H9 (cell line): ENCODE data around the gene IMP3. TPM values are rescaled to one million over a fixed set of nuclear protein-coding genes. Genes with fewer than 3 reads are reported as not detected.

Source experiments
- DNase-seq: peaks from one replicate; pipeline ENCODE4 v3.0.0-alpha.2; 2017
- H2AFZ ChIP-seq: one replicate; pipeline ENCODE4 v1.6.1; 2013; ENCODE audit warnings: mild to moderate bottlenecking, low read length, control low read depth, moderate library complexity
- H2AK5ac ChIP-seq: 2 replicates; pipeline ENCODE4 v1.6.1; 2013; ENCODE audit warnings: low read length, control low read depth, mixed read lengths; ENCODE audit not compliant: insufficient read length
- H2BK120ac ChIP-seq: one replicate; pipeline ENCODE4 v1.6.1; 2013; ENCODE audit warnings: low read depth, mild to moderate bottlenecking, low read length, control low read depth, inconsistent platforms; ENCODE audit not compliant: poor library complexity, severe bottlenecking
- H2BK12ac ChIP-seq: 2 replicates; pipeline ENCODE4 v1.6.1; 2013; ENCODE audit warnings: low read length, control low read depth, mixed read lengths, low read depth; ENCODE audit not compliant: insufficient read length
- H2BK15ac ChIP-seq: 2 replicates; pipeline ENCODE4 v1.6.1; 2013; ENCODE audit warnings: low read depth, low read length, control low read depth
- H2BK20ac ChIP-seq: one replicate; pipeline ENCODE4 v1.6.1; 2013; ENCODE audit warnings: low read depth, mild to moderate bottlenecking, low read length, control low read depth, inconsistent platforms; ENCODE audit not compliant: poor library complexity, severe bottlenecking
- H2BK5ac ChIP-seq: 2 replicates; pipeline ENCODE4 v1.6.1; 2013; ENCODE audit warnings: low read length, control low read depth, mixed read lengths; ENCODE audit not compliant: insufficient read length
- H3K14ac ChIP-seq: 2 replicates; pipeline ENCODE4 v1.6.1; 2013; ENCODE audit warnings: low read length, control low read depth; ENCODE audit not compliant: insufficient read depth
- H3K18ac ChIP-seq: 2 replicates; pipeline ENCODE4 v1.6.1; 2013; ENCODE audit warnings: low read depth, mild to moderate bottlenecking, mixed read lengths, low read length, control low read depth; ENCODE audit not compliant: insufficient read length
- H3K23ac ChIP-seq: 2 replicates; pipeline ENCODE4 v1.6.1; 2013; ENCODE audit warnings: low read length, control low read depth, mixed read lengths, low read depth; ENCODE audit not compliant: insufficient read length
- H3K23me2 ChIP-seq: 2 replicates; pipeline ENCODE4 v1.6.1; 2013; ENCODE audit warnings: low read depth, mild to moderate bottlenecking, mixed read lengths, low read length, control low read depth; ENCODE audit not compliant: insufficient read length, poor library complexity, severe bottlenecking
- H3K27ac ChIP-seq: 2 replicates; pipeline ENCODE4 v1.5.1; 2013; ENCODE audit warnings: low read length, control low read depth, mixed read lengths, low read depth; ENCODE audit not compliant: insufficient read length
- H3K27me3 ChIP-seq: 2 replicates; pipeline ENCODE4 v1.6.1; 2013; ENCODE audit warnings: low read length, control low read depth, inconsistent platforms; ENCODE audit not compliant: insufficient read depth
- H3K4ac ChIP-seq: 2 replicates; pipeline ENCODE4 v1.6.1; 2013; ENCODE audit warnings: low read depth, mild to moderate bottlenecking, control low read depth, inconsistent platforms, low read length, moderate library complexity
- H3K4me1 ChIP-seq: 2 replicates; pipeline ENCODE4 v1.6.1; 2013; ENCODE audit warnings: low read length, control low read depth, inconsistent platforms; ENCODE audit not compliant: insufficient read depth
- H3K4me2 ChIP-seq: 2 replicates; pipeline ENCODE4 v1.6.1; 2013; ENCODE audit warnings: low read length, control low read depth, mixed read lengths; ENCODE audit not compliant: insufficient read length, insufficient read depth
- H3K56ac ChIP-seq: 2 replicates; pipeline ENCODE4 v1.6.1; 2013; ENCODE audit warnings: low read depth, mild to moderate bottlenecking, mixed read lengths, low read length, control low read depth; ENCODE audit not compliant: insufficient read length
- H3K79me1 ChIP-seq: 2 replicates; pipeline ENCODE4 v1.6.1; 2013; ENCODE audit warnings: low read depth, mild to moderate bottlenecking, moderate library complexity, low read length, control low read depth, inconsistent platforms; ENCODE audit not compliant: insufficient read depth, poor library complexity, severe bottlenecking
- H3K79me2 ChIP-seq: 2 replicates; pipeline ENCODE4 v1.6.1; 2013; ENCODE audit warnings: low read length, control low read depth, inconsistent platforms; ENCODE audit not compliant: insufficient read depth
- H3K9ac ChIP-seq: 2 replicates; pipeline ENCODE4 v1.6.1; 2013; ENCODE audit warnings: low read length, control low read depth, mixed read lengths; ENCODE audit not compliant: insufficient read length; ENCODE audit errors: extremely low read depth
- H3K9me3 ChIP-seq: one replicate; pipeline ENCODE4 v1.6.1; 2013; ENCODE audit warnings: low read depth, low read length, inconsistent platforms; ENCODE audit not compliant: control insufficient read depth
- H3T11ph ChIP-seq: one replicate; pipeline ENCODE4 v1.6.1; 2013; ENCODE audit warnings: mild to moderate bottlenecking, low read length, control low read depth, inconsistent platforms
- H4K20me1 ChIP-seq: one replicate; pipeline ENCODE4 v1.6.1; 2013; ENCODE audit not compliant: control insufficient read depth, insufficient read length, insufficient read depth
- H4K5ac ChIP-seq: 2 replicates; pipeline ENCODE4 v1.6.1; 2013; ENCODE audit warnings: low read depth, mild to moderate bottlenecking, mixed read lengths, low read length, control low read depth; ENCODE audit not compliant: insufficient read length
- H4K8ac ChIP-seq: replicated peaks from 2 replicates; pipeline ENCODE4 v1.6.1; 2013; ENCODE audit warnings: low read length, control low read depth, mixed read lengths, low read depth; ENCODE audit not compliant: insufficient read length
- H4K91ac ChIP-seq: 2 replicates; pipeline ENCODE4 v1.6.1; 2013; ENCODE audit warnings: low read depth, mild to moderate bottlenecking, moderate library complexity, mixed read lengths, low read length, control low read depth; ENCODE audit not compliant: insufficient read length
- H3K27ac Mint-ChIP-seq, 3 experiments: 2 replicates in 2 of 3; 3 replicates in 1 of 3; pipeline ENCODE4 v1.8.0; 2020 to 2021; ENCODE audit warnings: mixed read lengths in 3 of 3, mild to moderate bottlenecking in 1 of 3, moderate library complexity in 1 of 3
- H3K27me3 Mint-ChIP-seq: 2 replicates; pipeline ENCODE4 v1.8.0; 2021; ENCODE audit warnings: low read depth, mild to moderate bottlenecking, moderate library complexity, mixed read lengths
- H3K36me3 Mint-ChIP-seq, 3 experiments: 2 replicates in 2 of 3; 3 replicates in 1 of 3; pipeline ENCODE4 v1.8.0; 2020 to 2021; ENCODE audit warnings: low read depth in 3 of 3, mixed read lengths in 3 of 3; ENCODE audit not compliant: insufficient read depth in 1 of 3
- H3K4me1 Mint-ChIP-seq, 2 experiments: 2 replicates each; pipeline ENCODE4 v1.8.0; 2020; ENCODE audit warnings: mixed read lengths in 2 of 2
- H3K4me3 Mint-ChIP-seq, 2 experiments: 2 replicates in 1 of 2; 3 replicates in 1 of 2; pipeline ENCODE4 v1.8.0; 2020 to 2021; ENCODE audit warnings: mild to moderate bottlenecking in 2 of 2, mixed read lengths in 2 of 2, moderate library complexity in 1 of 2
- H3K9me3 Mint-ChIP-seq, 2 experiments: 2 replicates in 1 of 2; 3 replicates in 1 of 2; pipeline ENCODE4 v1.8.0; 2020; ENCODE audit warnings: mild to moderate bottlenecking in 2 of 2, mixed read lengths in 2 of 2, moderate library complexity in 1 of 2
- WGBS: extraction: QIAGEN DNeasy Blood & Tissue Kit; methylation state at CpG from one replicate; pipeline ENCODE4 v1.1.7; 2013; ENCODE audit warnings: missing lambda C conversion rate, low lambda C conversion rate, mixed read lengths; ENCODE audit not compliant: insufficient read length; ENCODE audit errors: extremely low coverage; 5-methylcytosine and 5-hydroxymethylcytosine counted together
- total RNA-seq: library from RNA; stranded (reverse); gene quantifications from 2 replicates; pipeline ENCODE4 v1.2.1, GENCODE V29; 2021
- TF ChIP-seq, protein P1 (sequence below): fragments of 200-600 bp; sonication (generic); conservative IDR thresholded peaks from 3 replicates; pipeline ENCODE4 v1.8.0; 2021; ENCODE audit warnings: antibody characterized with exemption, mild to moderate bottlenecking

IMP3 gene
- total RNA-seq, 1 experiment from 2014 or later = 97.9 TPM

DNA sequence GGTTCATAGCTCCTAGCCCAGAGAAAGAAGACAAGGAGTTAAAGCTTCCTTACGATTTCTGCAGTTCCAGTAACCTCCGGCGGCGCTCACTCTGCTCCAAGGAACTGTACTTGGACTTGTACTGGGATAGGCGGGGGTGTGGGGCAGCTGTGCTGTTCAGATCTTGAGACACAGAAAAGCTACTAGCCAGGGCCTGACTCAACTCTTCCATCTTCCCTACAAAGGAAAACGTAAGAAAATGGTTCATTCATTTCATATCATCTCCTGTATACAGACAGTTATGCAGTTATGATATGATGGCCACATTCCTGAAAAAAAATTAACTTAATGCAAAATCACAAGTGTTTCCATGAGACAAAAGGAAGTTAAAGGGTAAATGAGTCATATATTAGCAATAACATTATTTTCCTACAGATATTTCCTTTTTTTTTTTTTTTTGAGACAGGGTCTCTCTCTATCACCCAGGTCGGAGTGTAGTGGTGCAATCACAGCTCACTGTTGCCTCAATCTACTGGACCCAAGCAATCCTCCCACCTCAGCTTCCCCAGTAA lies 19.1 kb downstream of the IMP3 start:
- H4K20me1 ChIP-seq = no peaks in the 10 kb centered on the region
- no peak overlapping the region for H2BK20ac ChIP-seq
- no peak overlapping the region for H3K23ac ChIP-seq
- H4K5ac ChIP-seq = no peak overlapping the region
- no peak overlapping the region for H3K27ac ChIP-seq
- H3K9me3 ChIP-seq = no peaks in the 10 kb centered on the region
- no peak overlapping the region for H2AK5ac ChIP-seq
- H3K4ac ChIP-seq = no peak overlapping the region
- H3K4me2 ChIP-seq = no peak overlapping the region
- TF ChIP-seq, protein P1, sequence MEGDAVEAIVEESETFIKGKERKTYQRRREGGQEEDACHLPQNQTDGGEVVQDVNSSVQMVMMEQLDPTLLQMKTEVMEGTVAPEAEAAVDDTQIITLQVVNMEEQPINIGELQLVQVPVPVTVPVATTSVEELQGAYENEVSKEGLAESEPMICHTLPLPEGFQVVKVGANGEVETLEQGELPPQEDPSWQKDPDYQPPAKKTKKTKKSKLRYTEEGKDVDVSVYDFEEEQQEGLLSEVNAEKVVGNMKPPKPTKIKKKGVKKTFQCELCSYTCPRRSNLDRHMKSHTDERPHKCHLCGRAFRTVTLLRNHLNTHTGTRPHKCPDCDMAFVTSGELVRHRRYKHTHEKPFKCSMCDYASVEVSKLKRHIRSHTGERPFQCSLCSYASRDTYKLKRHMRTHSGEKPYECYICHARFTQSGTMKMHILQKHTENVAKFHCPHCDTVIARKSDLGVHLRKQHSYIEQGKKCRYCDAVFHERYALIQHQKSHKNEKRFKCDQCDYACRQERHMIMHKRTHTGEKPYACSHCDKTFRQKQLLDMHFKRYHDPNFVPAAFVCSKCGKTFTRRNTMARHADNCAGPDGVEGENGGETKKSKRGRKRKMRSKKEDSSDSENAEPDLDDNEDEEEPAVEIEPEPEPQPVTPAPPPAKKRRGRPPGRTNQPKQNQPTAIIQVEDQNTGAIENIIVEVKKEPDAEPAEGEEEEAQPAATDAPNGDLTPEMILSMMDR = no peak
- H3T11ph ChIP-seq = no peak overlapping the region
- Mint-ChIP-seq H3K9me3 (no peaks in the 10 kb centered on the region), H3K4me3 (no peak overlapping the region), H3K36me3 (peaks cover 12 to 35% (median 35%) of the 10 kb centered on the region in 3 experiments; a peak in 6 of 7 replicates), H3K27me3 (no peaks in the 10 kb centered on the region), H3K4me1 (peaks cover under 1 to 1% of the 10 kb centered on the region in 2 experiments; a peak in 3 of 4 replicates), H3K27ac (peak overlapping the region in 1 of 3 experiments; percentile 68; a peak in 2 of 7 replicates)
- no peaks in the 10 kb centered on the region for H3K79me2 ChIP-seq
- H2BK5ac ChIP-seq = no peak overlapping the region
- H3K56ac ChIP-seq = no peak overlapping the region
- H3K9ac ChIP-seq = no peak overlapping the region
- H2BK15ac ChIP-seq = no peak overlapping the region
- no peak overlapping the region for H2BK120ac ChIP-seq
- DNase-seq = no peak
- no peaks in the 10 kb centered on the region for H3K79me1 ChIP-seq
- no peak overlapping the region for H2BK12ac ChIP-seq
- no peak overlapping the region for H3K14ac ChIP-seq
- H3K27me3 ChIP-seq = peaks cover 2% of the 10 kb centered on the region; the same call in 1 of the 2 replicates
- peaks cover 3% of the 10 kb centered on the region for H3K23me2 ChIP-seq
- no peak overlapping the region for H4K91ac ChIP-seq
- H3K18ac ChIP-seq = no peak overlapping the region
- H3K4me1 ChIP-seq = no peaks in the 10 kb centered on the region
- no CpG with 5 or more reads among the region's 7 CpGs for WGBS
- H2AFZ ChIP-seq = no peak overlapping the region
- H4K8ac ChIP-seq = no peak overlapping the region
